GM18868 (cell line): Measurements from ENCODE around the gene KCNG4.

ENCODE experiments used
- ATAC-seq: cut with Tn5 transposase; IDR thresholded peaks from one replicate; pipeline ENCODE4 v1.9.1; 2021; ENCODE audit warnings: mild to moderate bottlenecking, moderate library complexity; ENCODE audit not compliant: unreplicated experiment

Gene KCNG4

GRCh38 chr16:84239909-84240308, at the start of gene KCNG4:
Gene KCNG4 (minus strand): TSS chr16:84240012. CDS start chr16:84237485, 2,527 bp downstream.
- ATAC-seq: no peak

- ATAC-seq: no peak
Measured at GRCh38 chr16:84288902-84289301, 49.1 kb upstream of the KCNG4 start.

GRCh38 chr16:84286578-84287240, 46.9 kb upstream of the KCNG4 start:
- ATAC-seq: no peak

GRCh38 chr16:84284154-84284722, 44.4 kb upstream of the KCNG4 start:
- ATAC-seq: no peak

GRCh38 chr16:84283314-84284153, 43.7 kb upstream of the KCNG4 start:
- ATAC-seq: no peak

GRCh38 chr16:84282533-84282932, 42.7 kb upstream of the KCNG4 start:
- no peak for ATAC-seq

- ATAC-seq: no peak
Measured at GRCh38 chr16:84281074-84281473, 41.3 kb upstream of the KCNG4 start.

GRCh38 chr16:84279881-84280280, 40.1 kb upstream of the KCNG4 start:
- ATAC-seq: no peak

- ATAC-seq: no peak
Measured at GRCh38 chr16:84278968-84279367, 39.2 kb upstream of the KCNG4 start.

GRCh38 chr16:84278333-84278732, 38.5 kb upstream of the KCNG4 start:
- ATAC-seq: no peak

- ATAC-seq: no peak
Measured at GRCh38 chr16:84277244-84277823, 37.5 kb upstream of the KCNG4 start.

- ATAC-seq: no peak
Measured at GRCh38 chr16:84275585-84276151, 35.9 kb upstream of the KCNG4 start.

- ATAC-seq: no peak
Measured at GRCh38 chr16:84274515-84274914, 34.7 kb upstream of the KCNG4 start.

GRCh38 chr16:84272740-84273320, 33.0 kb upstream of the KCNG4 start:
- ATAC-seq: no peak

GRCh38 chr16:84271866-84272265, 32.1 kb upstream of the KCNG4 start:
- ATAC-seq: no peak

- no peak for ATAC-seq
Measured at GRCh38 chr16:84271037-84271436, 31.2 kb upstream of the KCNG4 start.

- ATAC-seq: no peak
Measured at GRCh38 chr16:84270531-84270930, 30.7 kb upstream of the KCNG4 start.

GRCh38 chr16:84270071-84270470, 30.3 kb upstream of the KCNG4 start:
- no peak for ATAC-seq

- ATAC-seq: no peak
Measured at GRCh38 chr16:84268291-84269040, 28.7 kb upstream of the KCNG4 start.

- no peak for ATAC-seq
Measured at GRCh38 chr16:84267380-84267779, 27.6 kb upstream of the KCNG4 start.
